BJ (cell line): ENCODE data around the gene GALNT2. TPM values are rescaled to one million over a fixed set of nuclear protein-coding genes. Genes with fewer than 3 reads are reported as not detected.

ENCODE experiments used
- CTCF ChIA-PET: fragments of 350-600 bp; formaldehyde crosslinking; extraction: SDS; loops from one replicate; lab custom pipeline; 2021; ENCODE audit warnings: antibody characterized with exemption, inconsistent platforms; lab: Yijun Ruan, JAX
- POLR2A ChIA-PET: fragments of 300-600 bp; sonication (Branson Sonifier 250); formaldehyde crosslinking; extraction: SDS; loops from one replicate; lab custom pipeline; 2021; ENCODE audit warnings: antibody characterized with exemption; lab: Charles Lee
- DNase-seq: peaks from one replicate; pipeline ENCODE4 v3.0.0-alpha.2; 2011; ENCODE audit warnings: low read depth
- H3K27me3 ChIP-seq: 2 replicates; pipeline ENCODE4 v1.6.0; 2011; ENCODE audit warnings: low read length; ENCODE audit not compliant: control insufficient read depth, insufficient read depth
- H3K36me3 ChIP-seq: 2 replicates; pipeline ENCODE4 v1.5.1; 2011; ENCODE audit warnings: low read length; ENCODE audit not compliant: control insufficient read depth, insufficient read depth
- H3K4me3 ChIP-seq: 2 replicates; pipeline ENCODE4 v1.5.1; 2011; ENCODE audit warnings: low read depth, mild to moderate bottlenecking, control low read depth, low read length
- CTCF ChIP-seq: IDR thresholded peaks from 2 replicates; pipeline ENCODE4 v1.5.1; 2011; ENCODE audit warnings: low read depth, mild to moderate bottlenecking, control low read depth, inconsistent platforms, low read length, moderate library complexity; ENCODE audit not compliant: insufficient read depth
- polyA plus RNA-seq: library from polyadenylated mRNA; depleted of rRNA; stranded (reverse); fragments of >200 nt; gene quantifications from 2 replicates; pipeline ENCODE4 v1.2.3, GENCODE V29; 2011

Gene GALNT2
- polyA plus RNA-seq, 1 experiment, result 90.9 TPM

GRCh38 chr1:230112131-230112701 is 45.2 kb downstream of the GALNT2 start:
- Histone ChIP-seq H3K36me3 (no peaks in the 10 kb centered on the region; the same call in 1 of the 2 replicates), H3K4me3 (no peak overlapping the region), H3K27me3 (no peaks in the 10 kb centered on the region)
- DNase-seq, result no peak
- CTCF ChIA-PET, result interaction anchor here (1.1 kb wide), 1 partner anchor 10 kb away, joined by 4 read pairs; no protein-coding TSS in a partner anchor
- TF ChIP-seq CTCF, result no peak
- POLR2A ChIA-PET, result no interaction called here

GRCh38 chr1:230112782-230113181 is 45.7 kb downstream of the GALNT2 start:
- Histone ChIP-seq H3K27me3 (no peaks in the 10 kb centered on the region), H3K36me3 (no peaks in the 10 kb centered on the region; the same call in 1 of the 2 replicates), H3K4me3 (no peak overlapping the region)
- CTCF ChIA-PET, result interaction anchor here (1.1 to 1.4 kb wide), 3 partner anchors 8 to 43 kb away, joined by 3 to 6 read pairs (median 4); no protein-coding TSS in a partner anchor
- POLR2A ChIA-PET, result no interaction called here
- no peak for TF ChIP-seq CTCF
- DNase-seq, result no peak

- H3K4me3 ChIP-seq, result no peak overlapping the region
- ChIA-PET POLR2A (no interaction called here), CTCF (interaction anchor here (1.1 to 1.4 kb wide), 3 partner anchors 9 to 44 kb away, joined by 3 to 6 read pairs (median 4); no protein-coding TSS in a partner anchor)
- no peaks in the 10 kb centered on the region for H3K27me3 ChIP-seq
- H3K36me3 ChIP-seq, result no peaks in the 10 kb centered on the region; the same call in 1 of the 2 replicates
- no peak for TF ChIP-seq CTCF
- no peak for DNase-seq
Measured at GRCh38 chr1:230113235-230113592, 46.2 kb downstream of the GALNT2 start.

- DNase-seq, result peak; percentile 79
- no peak for TF ChIP-seq CTCF
- ChIA-PET CTCF (interaction anchor here (1.1 to 1.4 kb wide), 2 partner anchors 9 to 44 kb away, joined by 3 to 6 read pairs; no protein-coding TSS in a partner anchor), POLR2A (no interaction called here)
- Histone ChIP-seq H3K36me3 (no peaks in the 10 kb centered on the region; the same call in 1 of the 2 replicates), H3K4me3 (peak overlapping the region; percentile 11; the same call in 1 of the 2 replicates), H3K27me3 (no peaks in the 10 kb centered on the region)
Measured at GRCh38 chr1:230113593-230114236, 46.7 kb downstream of the GALNT2 start.

- ChIA-PET CTCF (no interaction called here), POLR2A (no interaction called here)
- no peaks in the 10 kb centered on the region for H3K27me3 ChIP-seq
- no peak for TF ChIP-seq CTCF
- H3K4me3 ChIP-seq, result peak overlapping the region; percentile 11; the same call in 1 of the 2 replicates
- no peak for DNase-seq
- H3K36me3 ChIP-seq, result no peaks in the 10 kb centered on the region; the same call in 1 of the 2 replicates
Measured at GRCh38 chr1:230114237-230114651, 47.2 kb downstream of the GALNT2 start.
